K562 (cell line): ENCODE results near the gene FAM53B. TPM values are rescaled to one million over a fixed set of nuclear protein-coding genes. Genes with fewer than 3 reads are reported as not detected.

Source experiments
- MEIS2 ChIP-seq: fragments of 450-650 bp; IDR thresholded peaks from 2 replicates; pipeline ENCODE4 v1.6.1; 2014; ENCODE audit warnings: mild to moderate bottlenecking; ENCODE audit not compliant: partially characterized antibody
- MGA ChIP-seq: fragments of 450-650 bp; IDR thresholded peaks from 2 replicates; pipeline ENCODE4 v1.6.1; 2016; ENCODE audit warnings: mild to moderate bottlenecking, moderate library complexity
- PBX2 ChIP-seq, 2 experiments: IDR thresholded peaks in 1 of 2; conservative IDR thresholded peaks in 1 of 2; 2 replicates each; pipeline ENCODE4 v1.6.1; 2016; ENCODE audit warnings: low read depth in 2 of 2, mild to moderate bottlenecking in 1 of 2, missing compliant biosample characterization in 1 of 2, missing genetic modification characterization in 1 of 2, moderate library complexity in 1 of 2
- RBM17 ChIP-seq: fragments of 200-400 bp; formaldehyde crosslinking; IDR thresholded peaks from 2 replicates; pipeline ENCODE4 v1.6.1; 2017; ENCODE audit warnings: low read depth, mild to moderate bottlenecking, low read length, borderline replicate concordance
- SPI1 ChIP-seq: IDR thresholded peaks from 2 replicates; pipeline ENCODE4 v1.6.1; 2011; ENCODE audit warnings: low read depth, low read length, control low read depth, borderline replicate concordance
- ZNF316 ChIP-seq: fragments of 450-650 bp; IDR thresholded peaks from 2 replicates; pipeline ENCODE4 v1.6.1; 2016
- polyA plus RNA-seq, 8 experiments: library from polyadenylated mRNA; depleted of rRNA in 4 of 8; stranded (reverse) in 5 of 8; unstranded in 3 of 8; fragments of >200 nt; fragmentation: Nextera tagmentation in 2 of 8; fragmentation: Illumina TruSeq in 1 of 8; extraction: Ambion mirVana in 2 of 8; extraction: Trizol in 1 of 8; gene quantifications; 2 replicates each; pipeline versions ENCODE4 v1.2.1 to v1.2.3, GENCODE V29; 2011 to 2014; ENCODE audit warnings: inconsistent platforms in 1 of 8, missing spikeins in 1 of 8
- total RNA-seq, 7 experiments: library from RNA; depleted of rRNA in 6 of 7; stranded (reverse); fragments of >200 nt in 6 of 7; fragmentation: Illumina TruSeq in 2 of 7; extraction: Trizol in 2 of 7; gene quantifications; 2 replicates each; pipeline versions ENCODE4 v1.2.1 to v1.2.3, GENCODE V29; 2011 to 2021; ENCODE audit warnings: low replicate concordance in 1 of 7
- TF ChIP-seq, protein P1 (sequence below), 2 experiments: IDR thresholded peaks; 2 replicates each; pipeline ENCODE4 v1.6.1; 2011; ENCODE audit warnings: borderline replicate concordance in 1 of 2, control low read depth in 1 of 2, low read depth in 1 of 2, low read length in 1 of 2, mild to moderate bottlenecking in 1 of 2, mixed read lengths in 1 of 2, moderate library complexity in 1 of 2; ENCODE audit not compliant: insufficient read depth in 1 of 2, insufficient read length in 1 of 2, poor library complexity in 1 of 2, severe bottlenecking in 1 of 2; ENCODE audit errors: extremely low read depth in 1 of 2

The FAM53B gene
- total and polyA plus RNA-seq, 9 of the 15 experiments (the other 6 are each of a cell fraction or from before 2014, with no cell fraction given) = 0.03 to 16.5 (median 5.0) TPM

GRCh38 chr10:124740369-124741280 lies 3.6 kb downstream of the FAM53B start (continued):
- TF ChIP-seq MGA = no peak
- TF ChIP-seq RBM17 = no peak
- TF ChIP-seq, protein P1, sequence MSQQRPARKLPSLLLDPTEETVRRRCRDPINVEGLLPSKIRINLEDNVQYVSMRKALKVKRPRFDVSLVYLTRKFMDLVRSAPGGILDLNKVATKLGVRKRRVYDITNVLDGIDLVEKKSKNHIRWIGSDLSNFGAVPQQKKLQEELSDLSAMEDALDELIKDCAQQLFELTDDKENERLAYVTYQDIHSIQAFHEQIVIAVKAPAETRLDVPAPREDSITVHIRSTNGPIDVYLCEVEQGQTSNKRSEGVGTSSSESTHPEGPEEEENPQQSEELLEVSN (IDR thresholded peaks at IDR 0.05; ENCODE audit: borderline replicate concordance in 1 of 2, extremely low read depth in 1 of 2, insufficient read depth in 1 of 2, insufficient read length in 1 of 2, low read depth in 1 of 2, low read length in 1 of 2, poor library complexity in 1 of 2, severe bottlenecking in 1 of 2) = peak in 1 of 2 experiments; percentile 46
- peak; percentile 77 for TF ChIP-seq MEIS2
- no peak for TF ChIP-seq PBX2 (CRISPR knock-in tag; IDR thresholded peaks at IDR 0.05; ENCODE audit: low read depth)
- TF ChIP-seq PBX2 (tag; conservative IDR thresholded peaks at IDR 0.05; ENCODE audit: low read depth) = 0 out of 2 replicates have a peak, but pooled peaks have one; percentile 67
- peak; percentile 71 for TF ChIP-seq ZNF316
- peak; percentile 58; the same call in 1 of the 2 replicates for TF ChIP-seq SPI1
